GM12878 (cell line): ENCODE data around the gene GIPC1. TPM values are rescaled to one million over a fixed set of nuclear protein-coding genes. Genes with fewer than 3 reads are reported as not detected.

ENCODE experiments used
- ATAC-seq: fragments of 200-7000 bp; cut with Tn5 transposase; 3 replicates; pipeline ENCODE4 v1.9.1; 2020; ENCODE audit warnings: mild to moderate bottlenecking, moderate library complexity
- BruUV-seq: library from RNA; stranded (reverse); fragments of 400-500 nt; replicated peaks from 2 replicates; lab custom pipeline; 2021; lab: Mats Ljungman, UMichigan
- CTCF ChIA-PET: fragments of 300-600 bp; sonication (Branson Sonifier 250); formaldehyde crosslinking; extraction: SDS; loops from one replicate; lab custom pipeline; 2021; ENCODE audit warnings: inconsistent platforms; lab: Yijun Ruan, JAX
- POLR2A ChIA-PET: fragments of 350-600 bp; formaldehyde crosslinking; extraction: SDS; loops from one replicate; lab custom pipeline; 2021; ENCODE audit warnings: inconsistent platforms; lab: Charles Lee
- RAD21 ChIA-PET: fragments of 300-600 bp; sonication (Branson Sonifier 250); formaldehyde crosslinking; loops from one replicate; lab custom pipeline; 2023; ENCODE audit warnings: antibody characterized with exemption; ENCODE audit not compliant: unreplicated experiment; lab: Charles Lee
- SMC1A ChIA-PET: fragments of 300-600 bp; sonication (Branson Sonifier 250); formaldehyde crosslinking; loops from one replicate; lab custom pipeline; 2023; ENCODE audit not compliant: unreplicated experiment, uncharacterized antibody; lab: Charles Lee
- DNase-seq: peaks from one replicate; pipeline ENCODE4 v3.0.0-alpha.2; 2011; ENCODE audit warnings: low read depth, low spot score
- FAIRE-seq: peaks from 3 replicates; lab custom pipeline; 2011; peaks lifted over from hg19 to GRCh38; lab: Jason Lieb, UNC
- H2AFZ ChIP-seq: 2 replicates; pipeline ENCODE4 v1.6.0; 2011; ENCODE audit warnings: low read depth, low read length, control low read depth; ENCODE audit not compliant: control insufficient read depth
- H3K27ac ChIP-seq: 2 replicates; pipeline ENCODE4 v1.5.1; 2011; ENCODE audit warnings: control low read depth; ENCODE audit not compliant: control insufficient read depth, insufficient read depth
- H3K27me3 ChIP-seq, 2 experiments: replicated peaks in 1 of 2; 2 replicates each; pipeline versions ENCODE4 v1.6.0 to v1.6.1; 2011; ENCODE audit warnings: low read length in 1 of 2; ENCODE audit not compliant: control insufficient read depth in 2 of 2, insufficient read depth in 2 of 2
- H3K36me3 ChIP-seq, 2 experiments: 2 replicates each; pipeline ENCODE4 v1.5.1; 2011; ENCODE audit warnings: low read length in 1 of 2; ENCODE audit not compliant: control insufficient read depth in 2 of 2, insufficient read depth in 2 of 2
- H3K4me1 ChIP-seq: 2 replicates; pipeline ENCODE4 v1.6.1; 2011; ENCODE audit warnings: mild to moderate bottlenecking, low read length, moderate library complexity, mixed read lengths; ENCODE audit not compliant: control insufficient read depth, insufficient read depth
- H3K4me2 ChIP-seq: 2 replicates; pipeline ENCODE4 v1.6.0; 2011; ENCODE audit warnings: control low read depth; ENCODE audit not compliant: control insufficient read depth, insufficient read depth
- H3K4me3 ChIP-seq: fragments of 200-600 bp; sonication (generic); 2 replicates; pipeline ENCODE4 v1.5.1; 2016
- H3K79me2 ChIP-seq: 2 replicates; pipeline ENCODE4 v1.6.0; 2011; ENCODE audit warnings: low read length; ENCODE audit not compliant: control insufficient read depth, insufficient read depth
- H3K9ac ChIP-seq: 2 replicates; pipeline ENCODE4 v1.8.0; 2011; ENCODE audit warnings: low read length, control low read depth, mixed read lengths; ENCODE audit not compliant: control insufficient read depth, insufficient read depth
- H3K9me3 ChIP-seq: replicated peaks from 3 replicates; pipeline ENCODE4 v1.5.1; 2011; ENCODE audit warnings: mild to moderate bottlenecking, low read length; ENCODE audit not compliant: control insufficient read depth, insufficient read depth
- H4K20me1 ChIP-seq: 2 replicates; pipeline ENCODE4 v1.6.0; 2011; ENCODE audit not compliant: control insufficient read depth, insufficient read depth
- BCL3 ChIP-seq: IDR thresholded peaks from 2 replicates; pipeline ENCODE4 v1.6.1; 2011; ENCODE audit warnings: borderline replicate concordance, low read depth, mild to moderate bottlenecking, moderate library complexity, low read length; ENCODE audit not compliant: insufficient read depth, poor library complexity, severe bottlenecking
- BHLHE40 ChIP-seq, 2 experiments: fragments of 450-650 bp in 1 of 2; IDR thresholded peaks; 2 replicates each; pipeline ENCODE4 v1.6.1; 2011 to 2017; ENCODE audit warnings: low read depth in 2 of 2, borderline replicate concordance in 1 of 2, improper control_type of control experiment in 1 of 2, low read length in 1 of 2, mild to moderate bottlenecking in 1 of 2
- EED ChIP-seq: sonication (generic); IDR thresholded peaks from 2 replicates; pipeline ENCODE4 v1.6.1; 2016; ENCODE audit warnings: antibody characterized with exemption, low read depth
- ELK1 ChIP-seq: IDR thresholded peaks from 2 replicates; pipeline ENCODE4 v1.6.1; 2012; ENCODE audit warnings: low read depth, low read length, improper control_type of control experiment
- EP300 ChIP-seq, 2 experiments: fragments of 150-350 bp in 1 of 2; IDR thresholded peaks; 2 replicates each; pipeline ENCODE4 v1.6.1; 2011 to 2012; ENCODE audit warnings: low read depth in 2 of 2, low read length in 2 of 2, borderline replicate concordance in 1 of 2, improper control_type of control experiment in 1 of 2, inconsistent platforms in 1 of 2; ENCODE audit not compliant: control insufficient read depth in 1 of 2
- IRF3 ChIP-seq: fragments of 450-650 bp; IDR thresholded peaks from 2 replicates; pipeline ENCODE4 v1.6.1; 2014; ENCODE audit warnings: mild to moderate bottlenecking
- KDM1A ChIP-seq: fragments of 200-600 bp; sonication (generic); IDR thresholded peaks from 2 replicates; pipeline ENCODE4 v1.6.1; 2016; ENCODE audit warnings: borderline replicate concordance
- MTA3 ChIP-seq: IDR thresholded peaks from 2 replicates; pipeline ENCODE4 v1.6.1; 2012; ENCODE audit warnings: low read length, inconsistent platforms, borderline replicate concordance
- PAX8 ChIP-seq: fragments of 450-650 bp; IDR thresholded peaks from 2 replicates; pipeline ENCODE4 v1.6.1; 2017; ENCODE audit warnings: mild to moderate bottlenecking, moderate library complexity
- PKNOX1 ChIP-seq: fragments of 450-650 bp; IDR thresholded peaks from 2 replicates; pipeline ENCODE4 v1.6.1; 2016; ENCODE audit warnings: mild to moderate bottlenecking
- POU2F2 ChIP-seq: IDR thresholded peaks from 3 replicates; pipeline ENCODE4 v1.6.1; 2011; ENCODE audit warnings: low read depth, mild to moderate bottlenecking, low read length, borderline replicate concordance
- RAD51 ChIP-seq: fragments of 450-650 bp; IDR thresholded peaks from 2 replicates; pipeline ENCODE4 v1.6.1; 2016; ENCODE audit warnings: moderate library complexity, mild to moderate bottlenecking, inconsistent platforms
- SREBF2 ChIP-seq: IDR thresholded peaks from 2 replicates; pipeline ENCODE4 v1.6.1; 2012; ENCODE audit warnings: mild to moderate bottlenecking, low read length
- SUPT20H ChIP-seq: IDR thresholded peaks from 2 replicates; pipeline ENCODE4 v1.6.1; 2011; ENCODE audit warnings: low read depth, mild to moderate bottlenecking, low read length, moderate library complexity, borderline replicate concordance; ENCODE audit not compliant: control insufficient read depth
- SUZ12 ChIP-seq: fragments of 200-600 bp; sonication (generic); IDR thresholded peaks from one replicate; pipeline ENCODE4 v1.6.1; 2018; ENCODE audit warnings: antibody characterized with exemption, mild to moderate bottlenecking; ENCODE audit not compliant: unreplicated experiment
- ZBED1 ChIP-seq: IDR thresholded peaks from 2 replicates; pipeline ENCODE4 v1.6.1; 2016; ENCODE audit warnings: borderline replicate concordance
- ZBTB33 ChIP-seq: fragments of 450-650 bp; IDR thresholded peaks from 2 replicates; pipeline ENCODE4 v1.6.1; 2017; ENCODE audit warnings: mild to moderate bottlenecking
- WGBS: methylation state at CpG from one replicate; pipeline ENCODE4 v1.1.6; 2016; ENCODE audit warnings: low lambda C conversion rate; ENCODE audit not compliant: insufficient replicate concordance, insufficient coverage; ENCODE audit errors: missing lambda C conversion rate; 5-methylcytosine and 5-hydroxymethylcytosine counted together
- in situ Hi-C: fragments of 300-500 bp; cut with MboI; formaldehyde crosslinking; loops from 9 replicates; pipeline ENCODE4 v1.14.3; 2018; ENCODE audit warnings: mixed read lengths
- intact Hi-C: fragments of 100-400 bp; cut with micrococcal nuclease; formaldehyde crosslinking; loops from one replicate; pipeline ENCODE4 v1.14.2; 2022; ENCODE audit not compliant: unreplicated experiment
- polyA plus RNA-seq, 11 experiments: library from polyadenylated mRNA; depleted of rRNA in 4 of 11; unstranded in 6 of 11; stranded (reverse) in 5 of 11; fragments of >200 nt; fragmentation: Nextera tagmentation in 4 of 11; fragmentation: Illumina TruSeq in 1 of 11; extraction: Ambion mirVana in 4 of 11; extraction: Trizol in 1 of 11; gene quantifications; 1 replicate in 1 of 11; 2 replicates in 10 of 11; pipeline versions ENCODE4 v1.2.1 to v1.2.3, GENCODE V29; 2011 to 2016; ENCODE audit warnings: inconsistent platforms in 2 of 11, missing spikeins in 2 of 11, low read depth in 1 of 11
- total RNA-seq, 4 experiments: library from RNA; depleted of rRNA in 3 of 4; stranded (reverse); fragments of >200 nt in 3 of 4; fragmentation: Illumina TruSeq in 1 of 4; extraction: Trizol in 1 of 4; gene quantifications; 2 replicates each; pipeline versions ENCODE4 v1.2.1 to v1.2.3, GENCODE V29; 2013 to 2021

The GIPC1 gene
- total and polyA plus RNA-seq, 10 of the 15 experiments (the other 5 are each of a cell fraction or from before 2014, with no cell fraction given): 0.47 to 24.1 (median 13.6) TPM

GRCh38 chr19:14440049-14440448 lies 55.9 kb downstream of the GIPC1 start:
- Histone ChIP-seq H3K9me3 (no peaks in the 10 kb centered on the region), H3K4me2 (peak overlapping the region; percentile 94), H3K79me2 (peaks cover 19% of the 10 kb centered on the region), H3K9ac (peak overlapping the region; percentile 83), H3K4me1 (peaks cover 11% of the 10 kb centered on the region), H2AFZ (peak overlapping the region; percentile 81), H3K27ac (peak overlapping the region; percentile 83), H3K36me3 (peaks cover 17 to 28% of the 10 kb centered on the region in 2 experiments), H4K20me1 (no peaks in the 10 kb centered on the region), H3K4me3 (peak overlapping the region; percentile 89), H3K27me3 (no peaks in the 10 kb centered on the region)
- in situ Hi-C loops: no loop called here
- POLR2A ChIA-PET: interaction anchor here (0.6 kb wide), 1 partner anchor 10 kb away, joined by 3 read pairs; no protein-coding TSS in a partner anchor
- DNase-seq (peak; percentile 37), ATAC-seq (peak; percentile 100), FAIRE-seq (peak; percentile 91)
- SMC1A ChIA-PET: interaction anchor here (0.6 kb wide), 1 partner anchor 20 kb away, joined by 3 read pairs; no protein-coding TSS in a partner anchor
- intact Hi-C loops: no loop called here
- CTCF ChIA-PET: interaction anchor here (1.3 kb wide), 1 partner anchor 303 kb away, joined by 4 read pairs; the partner anchor contains the start of gene ASF1B
- RAD21 ChIA-PET: interaction anchor here (1.1 kb wide), 1 partner anchor 40 kb away, joined by 3 read pairs; no protein-coding TSS in a partner anchor
- BruUV-seq: no TSS peak
- under 1% methylated on average over 8 of the region's 9 CpGs for WGBS
- TF ChIP-seq PAX8 (no peak), EED (peak; percentile 66), IRF3 (no peak), RAD51 (no peak), BHLHE40 (IDR thresholded peaks at IDR 0.05; ENCODE audit: borderline replicate concordance in 1 of 2, low read depth in 2 of 2, low read length in 1 of 2) (0 out of 4 replicates have a peak, but pooled peaks of 1 of the 2 experiments have one; percentile 15), PKNOX1 (peak; percentile 39), ZBED1 (no peak), KDM1A (no peak), ELK1 (no peak), MTA3 (no peak), ZBTB33 (no peak), EP300 (IDR thresholded peaks at IDR 0.05; ENCODE audit: borderline replicate concordance in 1 of 2, control insufficient read depth in 1 of 2, low read depth in 2 of 2, low read length in 2 of 2) (no peak), POU2F2 (no peak), SUPT20H (no peak), BCL3 (no peak), SREBF2 (no peak), SUZ12 (no peak)
